GM18861 (cell line): Measurements from ENCODE around the gene FBXW7.
A peak's percentile ranks its signal among the peaks of the same experiment; 100 is the strongest.

Source experiments
- ATAC-seq: cut with Tn5 transposase; IDR thresholded peaks from one replicate; pipeline ENCODE4 v1.9.1; 2021; ENCODE audit not compliant: unreplicated experiment

Gene FBXW7

DNA sequence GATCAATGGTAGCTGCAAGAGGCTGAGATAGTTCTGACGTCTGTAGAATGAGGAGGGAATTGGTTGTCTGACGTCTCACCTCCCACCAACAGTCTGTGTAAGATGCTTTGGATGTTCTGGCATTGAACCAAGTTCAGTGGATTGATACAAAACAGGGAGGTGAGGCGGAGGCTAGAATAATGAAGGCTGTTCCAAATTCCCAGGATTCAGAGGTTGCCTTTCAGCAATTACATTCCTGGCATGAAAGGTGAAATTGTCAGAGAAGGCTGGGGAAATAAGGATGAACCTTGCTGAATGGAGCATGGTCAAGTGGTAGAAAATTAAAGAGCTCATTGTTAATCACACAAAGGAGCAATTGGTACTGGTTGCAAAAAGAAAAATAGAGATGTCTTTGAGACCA is 241.6 kb downstream of the FBXW7 start:
- ATAC-seq: no peak

DNA sequence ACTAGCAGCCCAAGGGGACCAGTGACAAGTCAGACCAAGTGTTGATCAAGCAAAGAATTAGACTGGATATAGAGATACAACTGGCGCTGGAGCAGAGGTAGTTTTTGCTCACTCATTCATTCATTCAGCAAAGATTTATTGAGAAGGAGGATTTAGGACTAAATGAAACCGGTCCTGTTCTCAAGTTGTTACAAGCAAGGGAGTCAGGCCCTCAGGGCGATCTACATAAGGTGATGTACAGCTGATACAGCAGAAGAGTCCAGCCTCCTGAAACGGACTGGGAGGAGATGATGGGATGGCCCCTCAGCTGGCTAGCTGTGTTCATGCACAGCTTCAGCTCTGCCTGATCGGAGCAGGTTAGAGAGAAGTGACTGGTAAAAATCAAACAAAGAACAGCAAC is 242.4 kb downstream of the FBXW7 start:
- no peak for ATAC-seq

DNA sequence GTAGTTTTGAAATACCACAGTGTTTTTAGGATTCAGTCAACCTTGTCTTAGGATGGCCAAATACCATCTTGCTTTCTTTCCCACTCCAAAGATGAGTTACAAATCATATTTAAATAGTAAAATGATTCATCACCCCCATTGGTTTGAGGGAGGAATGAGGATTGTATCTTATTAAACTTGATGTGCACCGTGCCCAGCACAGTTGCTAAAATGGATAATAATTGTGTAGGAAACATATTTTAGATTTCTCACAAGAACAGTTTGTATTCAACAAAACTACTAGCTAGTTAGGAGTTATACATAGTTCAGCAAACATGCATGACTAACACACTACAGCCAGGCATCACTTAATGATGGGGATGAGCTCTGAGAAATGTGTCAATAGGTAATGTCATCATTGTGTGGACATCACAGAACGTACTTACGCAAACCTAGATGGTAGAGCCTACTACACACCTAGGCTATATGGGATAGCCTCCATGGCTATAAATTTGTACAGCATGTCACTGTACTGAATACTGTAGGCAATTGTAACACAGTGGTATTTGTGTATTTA is 245.4 kb downstream of the FBXW7 start:
- ATAC-seq: no peak

DNA sequence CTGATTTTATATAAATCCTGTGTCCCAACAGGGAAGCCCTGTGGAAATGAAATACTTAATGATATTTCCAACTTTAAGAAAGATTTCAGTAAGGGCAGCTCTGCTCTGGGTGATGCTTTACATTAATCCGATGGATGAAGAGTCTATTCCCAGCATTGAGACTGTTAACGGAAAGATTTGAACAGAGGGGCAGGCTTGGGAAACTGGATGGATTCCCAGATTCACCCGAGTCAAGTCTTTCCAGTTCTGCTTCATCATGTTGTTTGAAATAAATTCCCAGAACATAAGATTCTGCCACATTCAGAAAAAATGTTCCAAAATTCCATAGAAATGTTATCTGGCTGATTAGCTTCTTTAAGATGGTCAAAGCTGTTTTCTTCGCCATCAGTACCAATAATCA is 246.0 kb downstream of the FBXW7 start:
- ATAC-seq: no peak

DNA sequence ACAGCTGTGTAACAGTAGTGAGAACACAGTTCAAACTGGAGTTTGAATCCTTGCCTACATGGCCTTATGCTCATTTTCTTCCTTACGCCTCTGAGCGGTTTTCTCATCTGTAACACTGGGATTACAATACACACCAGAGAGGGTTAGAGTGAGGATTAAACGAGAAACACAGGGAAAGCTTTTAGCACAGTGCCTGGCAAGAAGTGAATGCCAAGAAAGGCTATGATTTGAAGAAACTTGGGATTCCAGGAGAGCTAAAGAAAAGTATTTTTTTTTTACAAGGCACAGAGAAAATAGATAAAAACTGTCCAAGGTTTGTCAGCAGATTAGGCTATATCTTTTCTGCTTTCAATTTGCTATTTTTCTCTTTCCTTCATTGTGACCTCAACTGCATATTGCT is 246.4 kb downstream of the FBXW7 start:
- ATAC-seq: no peak

DNA sequence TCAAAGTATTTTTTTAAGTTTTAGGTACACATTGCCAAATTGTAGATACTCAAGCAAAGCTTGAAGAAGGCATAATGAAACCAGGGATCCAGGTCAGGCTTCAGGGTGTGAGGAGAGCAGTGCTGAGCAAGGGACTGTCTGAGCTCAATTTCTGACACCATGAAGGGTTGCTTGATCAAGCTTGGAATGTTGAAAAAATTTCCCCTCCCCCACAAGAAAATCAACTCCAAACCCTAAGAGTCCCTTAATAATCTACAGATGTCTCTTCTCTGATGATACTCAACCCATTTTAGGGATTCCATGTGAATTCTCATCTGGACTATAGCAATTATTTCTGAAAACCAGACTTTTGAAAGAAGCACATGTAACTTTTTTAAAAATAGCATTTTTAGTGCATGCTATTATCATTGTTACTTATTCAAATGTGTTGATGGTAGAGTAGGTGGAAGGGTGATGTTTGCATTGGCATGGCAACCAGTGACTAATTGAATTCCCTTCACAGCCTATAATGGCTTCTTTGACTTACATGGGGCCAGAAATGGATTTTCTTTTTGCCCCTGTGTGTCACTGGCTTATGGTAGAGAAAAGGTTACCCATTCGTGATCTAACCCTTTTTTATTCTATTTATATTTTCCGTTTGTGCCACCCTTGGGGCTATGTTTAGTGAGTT is 252.0 kb downstream of the FBXW7 start:
- no peak for ATAC-seq

DNA sequence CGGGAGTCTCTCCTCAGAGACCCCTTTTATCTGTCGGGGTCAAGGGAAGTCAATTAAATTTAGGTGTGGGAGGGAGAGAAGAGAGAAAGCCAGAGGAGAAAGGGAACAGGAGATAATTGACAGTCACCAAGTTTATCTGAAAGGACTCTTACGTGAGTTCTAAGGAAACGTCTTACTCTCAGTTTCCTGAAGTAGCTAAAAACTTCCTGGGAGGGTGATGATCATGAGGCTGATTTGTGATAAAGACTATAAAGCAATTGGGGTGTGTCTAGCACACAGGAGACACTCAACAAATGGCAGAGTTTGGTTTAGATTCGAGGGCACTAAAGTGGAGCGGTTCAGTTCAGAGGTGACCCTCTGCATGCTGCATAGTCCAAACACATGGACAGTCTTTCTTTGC is 254.1 kb downstream of the FBXW7 start:
- no peak for ATAC-seq

DNA sequence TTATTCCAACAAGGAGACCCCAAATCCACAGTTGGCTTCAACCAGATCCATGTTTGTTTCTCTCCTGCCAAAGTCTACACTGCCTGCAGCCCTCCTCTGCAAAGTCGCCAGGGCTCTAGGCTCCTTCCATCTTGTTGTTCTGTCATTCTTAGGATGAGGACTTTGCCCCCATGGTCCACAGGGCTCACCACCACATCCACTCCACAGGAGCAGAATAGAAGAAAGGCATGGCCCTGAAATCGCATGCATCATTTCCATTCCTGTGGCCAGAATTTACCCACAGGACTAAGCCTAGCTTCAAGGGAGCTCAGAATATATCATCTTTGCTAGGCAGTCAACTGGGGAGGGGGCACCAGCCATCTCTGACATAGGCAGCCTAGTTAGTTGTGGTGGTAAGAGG is 254.7 kb downstream of the FBXW7 start:
- ATAC-seq: no peak

DNA sequence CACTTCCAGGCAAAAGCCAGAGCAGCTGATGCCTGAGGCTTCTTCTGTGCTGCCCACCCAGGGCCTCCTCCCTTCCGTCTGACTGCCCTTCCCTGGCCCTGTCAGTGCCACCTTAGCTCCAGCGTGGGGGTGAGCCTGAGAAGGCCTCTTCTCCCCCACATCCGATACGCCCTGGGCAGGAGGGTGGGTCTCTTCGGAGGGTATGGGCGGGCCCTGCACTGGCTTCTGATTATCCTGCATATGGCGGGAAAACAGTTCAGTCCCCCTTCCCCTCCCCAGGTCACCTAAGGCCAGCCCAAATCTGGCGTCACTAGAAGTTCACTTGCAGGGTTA is 256.7 kb downstream of the FBXW7 start:
- ATAC-seq: no peak

DNA sequence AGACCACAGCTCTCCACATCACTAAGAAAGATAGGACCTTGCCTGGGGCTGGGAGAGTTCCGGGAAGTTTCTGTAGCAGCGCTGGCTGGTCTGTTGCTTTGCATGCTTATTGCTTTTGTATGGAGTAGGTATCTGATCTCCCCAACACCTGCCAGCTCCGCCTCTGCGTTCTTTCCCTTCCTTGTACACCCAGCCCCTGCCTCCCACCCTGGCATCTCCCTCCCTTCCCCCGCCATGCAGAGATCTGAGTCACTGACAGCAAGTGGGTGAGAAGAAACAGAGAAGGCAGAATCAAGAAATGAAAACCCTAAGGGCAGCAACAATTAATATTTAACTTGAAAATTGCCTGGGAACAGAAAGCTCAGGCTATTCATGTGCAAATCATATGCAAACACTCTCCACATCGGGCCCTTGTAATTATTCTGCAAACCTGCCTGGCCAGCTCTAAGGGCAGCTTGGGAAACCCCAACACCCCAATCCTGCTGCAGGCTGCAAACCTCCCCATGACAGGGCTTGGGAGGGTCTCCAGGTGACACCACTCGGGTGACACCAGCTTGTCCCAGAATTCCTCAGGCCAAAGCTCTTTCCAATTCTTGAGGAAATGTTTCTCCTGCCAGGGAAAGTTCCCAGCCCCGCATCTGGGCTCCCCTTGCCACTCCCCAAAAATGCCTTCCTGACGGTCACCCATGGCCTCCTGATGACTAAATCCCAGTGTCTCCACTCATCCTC is 257.2 kb downstream of the FBXW7 start:
- peak; percentile 84 for ATAC-seq

DNA sequence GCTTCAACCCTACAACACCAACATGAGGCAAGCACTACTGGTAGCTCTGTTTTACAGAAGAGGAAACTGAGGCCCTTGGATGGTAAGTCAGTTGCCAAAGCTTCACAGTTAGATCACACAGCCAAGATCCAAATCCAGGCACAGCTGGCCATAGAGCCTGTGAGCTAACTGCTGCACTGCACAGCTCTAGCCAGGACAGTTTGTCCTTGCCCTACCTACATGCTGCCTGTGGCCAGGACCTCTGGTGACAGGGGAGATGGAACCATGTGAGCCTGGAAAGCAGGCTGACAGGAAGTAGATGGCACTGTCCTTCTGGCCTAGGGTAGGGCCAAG is 257.8 kb downstream of the FBXW7 start:
- ATAC-seq: peak; percentile 21

DNA sequence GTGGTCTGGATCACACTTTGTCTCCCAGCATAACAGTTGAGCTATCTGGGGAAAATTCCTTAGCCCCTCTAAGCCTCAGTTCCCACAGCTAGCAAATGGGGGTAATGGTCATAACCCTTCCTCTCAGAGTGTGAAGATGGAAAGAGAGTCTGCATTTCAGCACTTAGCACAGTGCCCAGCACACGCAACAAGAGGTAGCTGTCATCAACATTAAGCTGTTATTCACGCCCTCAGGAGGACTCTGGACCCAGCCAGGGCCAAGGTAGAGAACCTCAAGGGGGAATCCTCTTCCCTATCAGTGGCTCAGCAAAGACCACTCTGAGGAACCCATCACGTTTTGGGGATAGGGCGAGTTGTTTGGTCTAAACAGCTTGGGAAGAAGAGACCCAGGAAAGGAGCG is 258.6 kb downstream of the FBXW7 start:
- no peak for ATAC-seq

DNA sequence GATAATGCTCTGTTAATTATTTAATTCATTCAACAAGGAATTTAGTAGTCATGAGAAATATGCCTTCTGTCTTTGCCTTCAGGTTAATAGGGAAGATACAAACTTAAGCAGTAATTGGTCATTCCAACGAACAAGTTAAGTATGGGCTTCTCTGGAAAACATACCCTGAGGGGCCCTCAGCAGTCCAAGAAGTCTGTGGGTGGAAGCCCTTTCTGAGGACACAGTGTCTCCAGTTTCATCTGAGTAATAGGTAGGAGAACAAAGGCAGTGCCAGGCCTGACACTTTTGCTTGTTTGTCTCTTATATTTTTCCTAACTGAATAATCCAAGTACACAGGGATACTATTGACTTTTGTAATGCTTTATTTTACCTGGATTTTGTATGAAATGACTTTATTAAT is 262.5 kb downstream of the FBXW7 start:
- ATAC-seq: no peak
